CD4-positive, alpha-beta T cell treated with Interleukin-10 for 1 hour (primary cell): ENCODE results near the gene CLHC1.
A peak's percentile ranks its signal among the peaks of the same experiment; 100 is the strongest.
"Not testable (repeated sequence)": the region's sequence is repeated elsewhere in the genome, so short reads cannot be mapped to it uniquely, and the experiment has no call there.

Experiments used
- DNase-seq: peaks from one replicate; pipeline ENCODE4 v3.0.0-alpha.2; 2020

CLHC1 gene

GRCh38 chr2:55231546-55232083 lies 478 bp downstream of the CLHC1 start:
- DNase-seq = no peak

DNA sequence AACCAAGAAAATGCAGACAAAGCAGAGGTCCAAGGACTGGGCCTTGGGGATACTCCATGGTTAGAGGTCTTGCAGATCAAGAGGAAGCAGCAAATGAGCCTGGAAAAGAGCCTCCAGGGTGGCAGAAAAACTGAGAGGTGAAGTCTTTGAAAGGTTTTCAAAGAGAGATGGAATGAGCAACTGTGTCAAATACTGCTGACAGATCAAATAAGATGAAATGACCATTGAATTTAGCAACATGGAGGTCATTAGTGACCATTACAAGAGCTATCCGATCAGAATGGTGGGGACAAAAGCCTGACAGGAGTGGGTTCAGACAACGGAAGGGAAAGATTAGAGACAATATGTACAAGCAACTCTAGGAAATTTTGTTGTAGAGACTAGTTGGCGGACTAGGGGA lies 1.5 kb downstream of the CLHC1 start:
- DNase-seq = no peak

DNA sequence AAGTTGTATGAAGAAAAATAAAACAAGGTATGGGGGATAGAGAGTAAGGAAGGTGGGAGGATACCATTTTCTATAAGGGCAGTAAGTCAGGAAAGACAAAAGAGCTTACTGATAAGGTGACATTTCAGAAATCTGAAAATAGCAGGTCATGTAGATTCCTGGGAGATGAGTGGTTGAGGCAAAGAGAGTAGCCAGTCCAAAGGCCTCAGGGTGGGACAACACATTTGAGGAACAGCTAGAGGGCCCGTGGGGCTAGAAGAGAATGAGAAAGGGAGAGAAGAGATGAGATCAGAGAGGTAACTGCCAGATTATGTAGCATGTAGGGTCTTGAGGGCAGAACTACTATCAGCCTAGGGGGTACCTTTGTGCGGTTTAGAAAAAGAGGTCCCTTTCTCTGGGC lies 2.9 kb downstream of the CLHC1 start:
- DNase-seq = no peak

DNA sequence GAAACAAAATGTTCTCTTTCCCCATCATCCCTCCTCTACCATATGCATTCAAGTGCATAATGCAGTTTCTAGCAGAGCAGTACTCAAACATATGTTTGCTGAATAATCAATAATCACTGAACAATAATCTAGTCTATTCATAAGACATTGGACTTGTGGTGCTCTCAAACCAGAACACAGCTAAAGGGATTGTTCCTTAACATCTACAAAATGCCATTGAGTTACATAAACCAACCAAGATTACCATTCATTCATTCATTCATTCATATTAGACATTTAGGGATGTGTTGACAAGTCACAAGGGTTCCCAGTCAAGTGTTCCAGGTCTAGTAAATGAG lies 3.9 kb downstream of the CLHC1 start:
- no peak for DNase-seq

- DNase-seq = not testable (repeated sequence)
These were observed 4.5 kb downstream of the CLHC1 start for GRCh38 chr2:55227437-55228225.

DNA sequence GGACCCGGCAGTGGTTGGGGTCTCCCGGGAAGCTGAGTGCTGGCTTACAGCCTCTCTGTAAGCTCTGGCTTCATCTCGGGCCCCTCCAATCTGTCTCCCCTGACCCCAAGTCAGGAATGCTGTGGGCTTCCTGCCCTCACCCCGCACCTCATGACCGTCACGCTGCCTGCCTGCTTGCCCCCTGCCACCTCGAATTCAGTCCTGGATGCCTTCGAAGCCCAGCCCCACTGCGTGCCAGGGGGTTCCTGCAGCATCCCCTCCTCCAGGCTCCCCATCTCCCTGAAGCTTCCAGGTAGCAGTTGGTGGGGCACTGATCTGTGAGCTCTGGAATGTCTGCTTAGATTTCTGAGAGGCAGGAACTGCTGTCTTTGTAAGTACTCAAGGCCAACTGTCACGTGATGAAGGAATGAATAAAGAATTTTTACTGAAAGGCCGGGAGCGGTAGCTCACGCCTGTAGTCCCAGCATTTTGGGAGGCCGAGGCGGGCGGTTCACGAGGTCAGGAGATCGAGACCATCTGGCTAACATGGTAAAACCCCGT lies 6.5 kb downstream of the CLHC1 start:
- no peak for DNase-seq

- no peak for DNase-seq
These were observed 7.3 kb downstream of the CLHC1 start for GRCh38 chr2:55224761-55225261.

DNA sequence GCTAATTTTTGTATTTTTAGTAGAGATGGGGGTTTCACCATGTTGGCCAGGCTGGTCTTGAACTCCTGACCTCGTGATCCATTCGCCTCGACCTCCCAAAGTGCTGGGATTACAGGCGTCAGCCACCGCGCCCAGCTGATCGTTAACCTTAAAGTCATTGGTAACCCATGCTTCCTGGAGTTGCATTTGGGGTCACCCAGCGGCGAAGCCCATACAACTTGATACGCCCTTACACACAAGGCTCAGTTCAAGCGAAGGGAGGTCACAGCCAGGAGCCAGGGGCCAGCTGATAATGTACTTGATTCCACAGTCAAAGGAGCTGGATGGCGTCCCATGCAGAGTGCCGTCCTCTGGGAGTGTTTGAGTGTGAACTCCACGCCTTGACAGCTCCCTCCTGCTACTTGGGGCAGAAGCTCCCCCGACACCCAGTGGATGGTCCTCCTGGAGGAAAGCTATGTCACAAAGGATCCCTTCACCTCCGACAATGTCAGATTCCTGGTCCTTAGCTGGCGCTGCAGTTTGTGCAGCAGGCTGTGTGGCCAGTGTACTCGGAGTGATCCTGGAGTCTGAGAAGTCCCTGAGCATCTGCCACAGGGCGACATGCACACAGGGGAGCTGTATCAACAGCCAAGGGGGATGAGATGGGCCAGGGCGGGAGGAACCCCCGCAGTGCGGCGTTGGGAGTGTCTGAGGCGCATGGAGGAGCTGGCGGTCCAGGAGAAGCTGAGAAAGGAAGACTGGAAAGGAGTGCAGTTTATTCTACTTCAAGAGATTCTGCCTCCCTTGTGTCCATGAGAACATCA lies 7.9 kb downstream of the CLHC1 start:
- no peak for DNase-seq

DNA sequence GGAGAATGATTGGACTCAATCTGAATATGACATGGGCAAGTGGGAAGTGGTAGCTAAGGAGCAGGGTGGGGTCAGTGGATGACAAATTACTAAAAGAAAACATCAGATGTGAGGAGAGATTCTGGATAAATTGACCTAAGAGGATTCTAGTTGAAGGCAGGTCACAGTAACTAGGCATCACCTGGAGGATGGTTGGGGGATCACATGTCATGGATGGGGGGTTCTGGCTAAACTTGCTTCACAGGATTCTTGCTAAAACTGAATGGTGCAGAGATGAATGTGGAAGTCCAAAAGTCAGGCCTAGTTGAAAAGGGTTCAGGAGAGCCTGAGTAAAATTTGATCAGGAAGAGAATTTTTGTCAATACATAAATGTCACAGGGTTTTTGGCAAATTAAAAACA lies 18.3 kb downstream of the CLHC1 start:
- DNase-seq = no peak

DNA sequence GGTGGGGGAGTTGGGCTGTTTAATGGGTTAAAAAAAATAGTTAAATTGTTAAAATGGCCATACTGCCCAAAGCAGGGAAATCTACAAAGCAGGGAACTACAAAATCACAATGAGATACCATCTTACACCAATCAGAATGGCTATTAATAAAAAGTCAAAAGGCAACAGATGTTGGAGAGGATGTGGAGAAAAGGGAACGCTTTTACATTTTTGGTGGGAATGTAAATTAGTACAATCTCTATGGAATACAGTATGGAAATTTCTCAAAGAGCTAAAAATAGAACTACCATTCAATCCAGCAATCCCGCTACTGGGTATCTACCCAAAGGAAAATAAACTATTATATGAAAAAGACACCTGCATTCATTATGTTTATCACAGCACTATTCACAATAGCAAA lies 27.1 kb downstream of the CLHC1 start:
- DNase-seq = no peak

DNA sequence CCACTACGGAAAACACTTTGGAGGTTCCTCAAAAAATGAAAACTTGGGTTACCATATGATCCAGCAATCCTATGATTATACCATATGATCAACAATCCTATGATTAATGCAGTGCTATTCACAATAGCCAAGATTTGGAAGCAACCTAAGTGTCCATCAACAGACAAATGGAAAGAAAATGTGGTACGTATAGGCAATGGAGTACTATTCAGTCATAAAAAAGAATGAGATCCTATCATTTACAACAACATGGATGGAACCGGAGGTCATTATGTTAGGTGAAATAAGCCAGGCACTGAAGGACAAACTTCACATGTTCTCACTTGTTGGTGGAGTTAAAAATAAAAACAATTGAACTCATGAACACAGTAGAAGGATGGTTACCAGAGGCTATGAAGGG lies 27.6 kb downstream of the CLHC1 start:
- no peak for DNase-seq

DNA sequence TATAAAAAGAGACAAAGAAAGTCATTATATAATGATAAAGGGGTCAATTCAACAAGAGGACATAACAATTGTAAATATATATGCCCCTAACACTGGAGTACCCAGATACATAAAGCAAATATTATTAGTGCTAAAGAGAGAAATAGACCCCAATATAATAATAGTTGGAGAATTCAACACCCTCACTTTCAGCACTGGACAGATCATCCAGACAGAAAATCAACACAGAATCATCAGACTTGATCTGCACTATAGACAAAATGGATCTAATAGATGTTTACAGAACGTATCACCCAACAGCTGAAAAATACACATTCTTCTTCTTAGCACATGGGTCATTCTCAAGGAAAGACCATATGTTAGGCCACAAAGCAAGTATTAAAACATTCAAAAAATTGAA lies 31.7 kb downstream of the CLHC1 start:
- DNase-seq = no peak

GRCh38 chr2:55196526-55196925 lies 35.6 kb downstream of the CLHC1 start:
- no peak for DNase-seq

DNA sequence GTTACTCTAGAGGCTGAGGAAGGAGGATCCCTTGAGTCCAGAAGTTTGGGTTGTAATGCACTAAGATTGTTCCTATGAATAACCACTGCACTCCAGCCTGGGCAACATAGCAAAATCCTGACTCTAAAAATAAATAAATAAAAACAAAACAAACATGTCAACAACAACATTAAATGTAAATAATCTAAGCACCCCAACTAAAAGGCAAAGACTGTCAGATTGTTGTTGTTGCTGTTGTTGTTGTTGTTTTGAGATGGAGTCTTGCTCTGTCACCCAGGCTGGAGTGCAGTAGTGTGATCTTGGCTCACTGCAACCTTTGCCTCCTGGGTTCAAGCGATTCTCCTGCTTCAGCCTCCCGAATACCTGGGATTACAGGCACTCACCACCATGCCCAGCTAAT lies 40.2 kb downstream of the CLHC1 start:
- DNase-seq = not testable (repeated sequence)

DNA sequence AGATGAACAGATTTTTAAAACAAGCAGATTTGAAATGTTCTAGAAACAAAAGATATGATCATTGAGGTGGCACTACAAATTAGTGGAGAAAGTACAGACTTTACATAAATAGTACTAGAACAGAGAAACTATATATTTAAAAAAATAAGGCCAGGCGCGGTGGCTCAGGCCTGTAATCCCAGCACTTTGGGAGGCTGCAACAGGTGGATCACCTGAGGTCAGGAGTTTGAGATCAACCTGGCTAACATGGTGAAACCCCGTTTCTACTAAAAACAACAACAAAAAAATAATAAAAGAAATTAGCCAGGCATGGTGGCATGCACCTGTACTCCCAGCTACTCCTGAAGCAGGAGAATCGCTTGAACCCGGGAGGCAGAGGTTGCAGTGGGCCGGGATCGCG lies 45.3 kb downstream of the CLHC1 start:
- not testable (repeated sequence) for DNase-seq

- no peak for DNase-seq
These were observed 51.7 kb downstream of the CLHC1 start for GRCh38 chr2:55180374-55180773.

GRCh38 chr2:55176094-55176415 lies 56.0 kb downstream of the CLHC1 start:
- no peak for DNase-seq

GRCh38 chr2:55175254-55176093 lies 56.6 kb downstream of the CLHC1 start:
- DNase-seq = peak; percentile 65

GRCh38 chr2:55173438-55174054 lies 58.5 kb downstream of the CLHC1 start:
- no peak for DNase-seq

DNA sequence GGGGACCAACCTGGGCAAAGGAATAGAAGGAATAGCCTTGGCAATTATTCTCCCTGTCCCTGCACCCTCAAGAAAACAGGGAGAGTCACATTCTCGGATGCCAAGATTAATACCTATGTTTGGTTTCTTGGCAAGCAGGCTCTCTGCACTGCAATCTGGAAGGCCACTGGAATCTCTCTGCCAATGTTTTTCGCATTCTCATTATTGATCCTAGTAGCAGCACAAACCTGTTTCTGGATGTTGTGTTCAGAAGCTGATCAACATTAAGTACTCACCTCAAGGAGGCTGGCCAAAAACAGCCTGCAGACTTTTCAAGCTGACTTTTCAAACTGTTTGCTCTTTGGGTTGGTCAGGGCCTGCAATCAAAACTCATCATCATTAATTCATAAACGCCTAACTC lies 62.2 kb downstream of the CLHC1 start:
- no peak for DNase-seq

GRCh38 chr2:55169359-55169758 lies 62.7 kb downstream of the CLHC1 start:
- no peak for DNase-seq
